Tibial artery (tissue), 4 donors: ENCODE measurements around the gene STXBP4.

ENCODE experiments used
- DNase-seq, 2 donors: peaks; one replicate each; pipeline ENCODE4 v3.0.0-alpha.2; 2019
- H3K27ac ChIP-seq, 2 donors: fragments of 200-600 bp; sonication (generic) in 1 of 2; 1 replicate in 1 of 2; 2 replicates in 1 of 2; pipeline ENCODE4 v1.5.1; 2018 to 2019; ENCODE audit warnings: mild to moderate bottlenecking in 1 of 2
- H3K27me3 ChIP-seq, 2 donors: fragments of 200-600 bp; sonication (generic) in 1 of 2; one replicate each; pipeline versions ENCODE4 v1.5.1 to v1.6.0; 2016 to 2019
- H3K36me3 ChIP-seq, 3 donors: fragments of 200-600 bp; sonication (generic) in 2 of 3; one replicate each; pipeline ENCODE4 v1.5.1; 2016 to 2019; ENCODE audit warnings: mild to moderate bottlenecking in 2 of 3
- H3K4me1 ChIP-seq, 4 donors: fragments of 200-600 bp; sonication (generic) in 2 of 4; 1 replicate in 3 of 4; 2 replicates in 1 of 4; pipeline ENCODE4 v1.5.1; 2016 to 2019
- H3K4me3 ChIP-seq, 2 donors: fragments of 200-600 bp; sonication (generic) in 1 of 2; 1 replicate in 1 of 2; 2 replicates in 1 of 2; pipeline ENCODE4 v1.5.1; 2018 to 2019; ENCODE audit warnings: mild to moderate bottlenecking in 2 of 2
- H3K9me3 ChIP-seq, 3 donors: fragments of 200-600 bp; sonication (generic) in 1 of 3; one replicate each; pipeline ENCODE4 v1.5.1; 2016 to 2019
- CTCF ChIP-seq, 2 experiments: fragments of 200-600 bp in 1 of 2; fragments of 450-650 bp in 1 of 2; IDR thresholded peaks; one replicate each; pipeline ENCODE4 v1.5.1; 2017 to 2019; ENCODE audit warnings: antibody characterized with exemption in 2 of 2, mild to moderate bottlenecking in 1 of 2, moderate library complexity in 1 of 2
- intact Hi-C: fragments of 100-400 bp; cut with DNase I; formaldehyde crosslinking; loops from one replicate; pipeline ENCODE4 v1.15.0; 2023; ENCODE audit warnings: low total_unique reads

STXBP4 gene

GRCh38 chr17:54944796-54945195, 23.8 kb upstream of the STXBP4 start:
- no peak for TF ChIP-seq CTCF (IDR thresholded peaks at IDR 0.05)
- no peaks in the 10 kb centered on the region for H3K9me3 ChIP-seq

GRCh38 chr17:54945231-54945630, 23.3 kb upstream of the STXBP4 start:
- H3K4me3 ChIP-seq: no peak overlapping the region
- no peak overlapping the region for H3K27ac ChIP-seq

More at GRCh38 chr17:54944796-54945195, 23.8 kb upstream of the STXBP4 start:
- DNase-seq: no peak
- peaks cover 7 to 24% (median 12%) of the 10 kb centered on the region in 3 donors for H3K36me3 ChIP-seq
- H3K4me1 ChIP-seq: no peaks in the 10 kb centered on the region
- H3K4me3 ChIP-seq: no peak overlapping the region
- intact Hi-C loops: no loop called here
- H3K27me3 ChIP-seq: no peaks in the 10 kb centered on the region
- H3K27ac ChIP-seq: no peak overlapping the region

GRCh38 chr17:54945671-54946070, 22.9 kb upstream of the STXBP4 start:
- TF ChIP-seq CTCF (IDR thresholded peaks at IDR 0.05): no peak
- intact Hi-C loops: no loop called here
- Histone ChIP-seq H3K27ac (no peak overlapping the region), H3K36me3 (peaks cover 6 to 24% (median 17%) of the 10 kb centered on the region in 3 donors), H3K4me1 (no peaks in the 10 kb centered on the region), H3K9me3 (no peaks in the 10 kb centered on the region), H3K4me3 (no peak overlapping the region), H3K27me3 (no peaks in the 10 kb centered on the region)
- DNase-seq: no peak

More at GRCh38 chr17:54945231-54945630, 23.3 kb upstream of the STXBP4 start:
- Histone ChIP-seq H3K36me3 (peaks cover 6 to 21% (median 17%) of the 10 kb centered on the region in 3 donors), H3K4me1 (no peaks in the 10 kb centered on the region), H3K27me3 (no peaks in the 10 kb centered on the region), H3K9me3 (no peaks in the 10 kb centered on the region)
- DNase-seq: no peak
- intact Hi-C loops: no loop called here
- no peak for TF ChIP-seq CTCF (IDR thresholded peaks at IDR 0.05)

GRCh38 chr17:54947396-54947795, 21.2 kb upstream of the STXBP4 start:
- H3K27ac ChIP-seq: no peak overlapping the region
- intact Hi-C loops: no loop called here
- no peak for TF ChIP-seq CTCF (IDR thresholded peaks at IDR 0.05)
- no peak for DNase-seq
- no peaks in the 10 kb centered on the region for H3K4me1 ChIP-seq
- peaks cover 6 to 31% (median 17%) of the 10 kb centered on the region in 3 donors for H3K36me3 ChIP-seq
- H3K27me3 ChIP-seq: no peaks in the 10 kb centered on the region
- no peaks in the 10 kb centered on the region for H3K9me3 ChIP-seq
- no peak overlapping the region for H3K4me3 ChIP-seq

- no peaks in the 10 kb centered on the region for H3K4me1 ChIP-seq
- no peaks in the 10 kb centered on the region for H3K27me3 ChIP-seq
- no peak overlapping the region for H3K4me3 ChIP-seq
- H3K36me3 ChIP-seq: peaks cover 9 to 39% (median 17%) of the 10 kb centered on the region in 3 donors
- no peak for TF ChIP-seq CTCF (IDR thresholded peaks at IDR 0.05)
- no peak for DNase-seq
- H3K27ac ChIP-seq: no peak overlapping the region
- no peaks in the 10 kb centered on the region for H3K9me3 ChIP-seq
- intact Hi-C loops: no loop called here
Measured at GRCh38 chr17:54948380-54948779, 20.2 kb upstream of the STXBP4 start.

GRCh38 chr17:54950116-54950515, 18.4 kb upstream of the STXBP4 start:
- DNase-seq: no peak
- Histone ChIP-seq H3K27me3 (no peaks in the 10 kb centered on the region), H3K27ac (no peak overlapping the region), H3K9me3 (no peaks in the 10 kb centered on the region), H3K4me3 (no peak overlapping the region), H3K36me3 (peaks cover 12 to 57% (median 19%) of the 10 kb centered on the region in 3 donors), H3K4me1 (no peaks in the 10 kb centered on the region)
- intact Hi-C loops: no loop called here
- no peak for TF ChIP-seq CTCF (IDR thresholded peaks at IDR 0.05)
